Activated T-cell treated with anti-CD3 and anti-CD28 coated beads for 24 hours (primary cell): ENCODE data around the gene ARHGEF17.

ENCODE experiments used
- DNase-seq: peaks from one replicate; pipeline ENCODE4 v3.0.0-alpha.2; 2020; ENCODE audit warnings: low read depth

Gene ARHGEF17

GRCh38 chr11:73406619-73407018 lies 98.5 kb downstream of the ARHGEF17 start:
- no peak for DNase-seq

DNA sequence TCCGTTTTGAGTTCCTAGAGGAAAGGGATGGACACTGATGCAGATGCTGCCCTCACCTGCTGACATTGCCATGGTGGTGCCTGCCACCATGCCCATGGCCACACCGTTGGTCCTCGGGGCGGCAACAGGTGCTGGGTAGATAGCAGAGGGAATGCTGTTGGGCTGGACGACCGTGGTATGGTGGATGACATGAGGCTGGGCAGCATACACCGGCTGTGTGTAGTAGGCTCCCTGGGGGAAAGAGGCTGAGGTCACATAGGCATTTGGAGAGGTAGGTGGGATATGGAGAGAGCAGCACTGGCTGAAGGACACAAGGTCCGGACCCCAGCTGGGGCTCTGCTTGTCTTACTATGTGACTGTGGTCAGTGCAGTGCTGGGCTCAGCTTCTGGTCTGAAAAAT lies 101.4 kb downstream of the ARHGEF17 start:
- DNase-seq = no peak

DNA sequence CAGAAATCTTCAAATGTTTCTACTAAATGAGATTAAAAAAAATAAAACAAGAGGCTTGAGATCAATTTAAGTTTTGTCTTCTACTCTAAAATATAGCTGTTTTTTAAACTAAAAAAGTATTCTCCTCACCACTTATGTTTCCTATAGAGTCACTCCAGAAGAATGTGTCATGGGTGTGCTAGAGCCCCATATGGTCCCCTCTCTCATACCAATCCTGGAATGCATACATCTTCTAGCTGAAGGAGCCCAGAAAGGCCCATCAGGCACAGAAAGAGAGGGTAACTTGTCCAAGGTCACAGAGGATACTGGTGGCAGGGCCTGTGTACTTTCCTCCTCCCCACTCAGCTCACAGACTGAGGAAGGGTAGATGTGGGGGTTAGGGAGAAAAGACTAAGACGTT lies 102.6 kb downstream of the ARHGEF17 start:
- DNase-seq = no peak

GRCh38 chr11:73411031-73411430 lies 103.0 kb downstream of the ARHGEF17 start:
- DNase-seq = no peak

DNA sequence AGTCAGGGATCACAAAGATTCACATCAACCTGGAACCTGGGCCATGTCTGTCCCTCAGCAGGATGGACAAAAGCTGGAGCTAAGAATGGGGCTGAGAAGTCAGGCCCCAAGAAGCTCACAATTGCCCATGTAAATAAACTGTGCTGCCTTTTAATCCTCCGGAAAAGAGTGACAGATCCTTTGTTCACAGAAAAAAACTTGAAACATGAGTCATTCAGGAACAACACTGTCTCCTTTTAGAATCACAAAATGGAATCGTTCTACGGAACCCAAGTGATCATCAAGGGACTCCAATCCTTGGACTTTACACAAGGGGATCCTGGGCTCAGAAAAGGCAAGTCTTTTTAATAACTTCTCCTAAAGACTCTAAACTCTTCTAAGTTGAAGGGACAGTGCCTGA lies 104.2 kb downstream of the ARHGEF17 start:
- DNase-seq = no peak

DNA sequence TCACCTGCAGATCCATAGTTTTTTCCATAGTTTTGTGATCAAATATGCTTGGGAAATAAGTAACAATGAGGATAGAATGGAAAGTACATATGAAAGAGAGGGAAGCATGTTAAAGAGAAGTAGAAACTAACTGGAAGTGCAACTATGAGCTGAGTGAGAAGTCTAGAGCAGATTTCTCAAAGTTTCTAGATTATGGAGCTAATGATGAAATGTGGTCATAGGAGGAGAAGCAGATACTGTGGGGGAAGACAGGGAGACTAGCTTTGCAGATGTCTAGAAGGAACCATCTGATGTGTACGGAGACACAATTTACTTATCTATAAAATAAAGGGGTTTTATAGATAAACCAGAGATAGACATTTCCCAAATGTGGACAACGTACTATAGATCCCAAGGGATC lies 105.2 kb downstream of the ARHGEF17 start:
- DNase-seq = no peak

DNA sequence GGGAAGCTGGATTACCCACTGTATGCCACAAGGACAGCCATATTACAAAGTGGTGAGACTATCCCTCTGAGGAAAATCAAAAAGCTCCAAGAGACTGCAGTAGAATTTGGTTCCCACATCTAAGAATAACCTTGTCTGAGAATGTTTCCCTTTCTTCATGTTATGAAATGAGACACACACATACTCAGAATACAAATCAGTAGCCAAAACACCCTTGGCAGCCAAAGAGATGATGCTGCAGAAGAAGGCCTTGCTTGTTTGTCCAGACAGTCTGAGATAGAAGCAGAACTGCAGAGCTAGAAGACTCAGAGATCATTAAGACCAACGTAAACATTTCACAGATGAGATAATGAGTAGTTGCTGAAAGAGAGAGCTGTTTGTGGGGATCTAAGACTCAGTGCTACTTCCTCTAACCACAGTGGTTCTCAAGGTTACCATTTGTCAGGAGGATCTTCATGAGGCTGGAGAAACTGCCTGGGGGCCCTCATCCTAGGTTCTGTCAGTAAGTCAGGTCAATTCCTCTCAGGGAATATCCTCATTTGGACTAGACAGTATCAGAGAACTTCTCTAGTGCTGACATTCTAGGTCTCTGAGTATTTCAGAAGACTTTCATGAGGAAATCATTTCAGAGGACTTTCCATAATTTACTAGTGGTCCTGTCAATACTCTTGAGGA lies 107.0 kb downstream of the ARHGEF17 start:
- DNase-seq = no peak

- DNase-seq = no peak
These were observed 108.0 kb downstream of the ARHGEF17 start for GRCh38 chr11:73415854-73416615.

DNA sequence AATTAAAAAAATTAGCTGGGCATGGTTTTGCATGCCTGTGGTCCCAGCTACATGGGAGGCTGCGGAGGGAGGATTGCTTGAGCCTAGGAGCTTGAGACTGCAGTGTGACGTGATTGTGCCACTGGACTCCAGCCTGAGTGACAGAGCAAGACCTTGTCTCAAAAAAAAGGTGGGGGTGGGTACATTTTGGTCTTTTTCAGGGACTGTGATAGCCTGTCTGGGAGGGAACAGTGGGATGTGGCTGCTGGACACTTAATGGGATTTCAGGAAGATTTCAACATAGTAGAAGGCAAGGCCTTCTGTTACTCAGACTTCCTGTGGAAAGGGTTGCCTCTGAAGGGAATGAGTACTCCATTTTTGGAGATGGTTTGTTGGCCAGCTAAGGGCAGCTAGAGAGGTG lies 108.7 kb downstream of the ARHGEF17 start:
- no peak for DNase-seq
